Activated gamma-delta T cell treated with anti-CD3 and anti-CD28 coated beads, Interleukin-2, amount 50 U/mL, for 16 hours (primary cell): ENCODE data around the gene LAMC2.

Experiments used
- DNase-seq: peaks from one replicate; pipeline ENCODE4 v3.0.0-alpha.2; 2020; ENCODE audit warnings: low read depth

LAMC2 gene

DNA sequence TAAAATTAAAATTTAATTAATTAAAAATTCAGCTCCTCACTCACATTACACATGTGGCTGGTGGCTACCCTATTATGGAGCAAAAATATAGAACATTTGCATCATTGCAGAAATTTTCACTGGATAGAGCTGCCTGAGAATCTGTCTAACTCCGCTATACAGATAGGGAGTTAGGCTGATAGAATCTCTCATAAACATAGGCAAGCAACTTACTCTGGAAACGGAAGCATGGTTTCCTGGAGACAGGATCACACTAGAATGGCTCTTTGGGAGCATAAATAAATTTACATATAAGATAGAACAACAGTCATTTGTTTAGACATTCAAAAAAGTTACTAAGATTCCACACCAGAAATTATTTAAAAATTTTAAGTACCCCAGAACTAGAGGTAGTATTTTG is 12.2 kb upstream of the LAMC2 start:
- no peak for DNase-seq

DNA sequence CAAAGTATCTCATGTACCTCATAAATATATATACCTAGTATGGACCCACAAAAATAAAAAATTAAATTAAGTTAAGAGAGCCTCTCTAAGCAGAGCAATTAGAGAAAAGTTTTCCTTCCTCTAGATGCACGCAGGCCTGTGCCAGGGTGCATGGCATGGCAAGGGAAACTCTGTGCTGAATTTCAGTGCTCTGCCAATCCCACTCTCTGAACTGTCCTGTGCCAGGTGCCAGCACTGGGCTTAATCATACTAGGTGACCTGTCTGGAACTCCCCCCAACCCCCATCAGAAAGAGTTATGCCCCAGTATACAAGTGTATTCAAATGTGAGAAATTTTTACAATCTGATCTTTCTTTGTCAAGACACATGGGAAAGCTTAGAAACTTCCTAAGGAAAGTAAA is 10.4 kb upstream of the LAMC2 start:
- DNase-seq: no peak

DNA sequence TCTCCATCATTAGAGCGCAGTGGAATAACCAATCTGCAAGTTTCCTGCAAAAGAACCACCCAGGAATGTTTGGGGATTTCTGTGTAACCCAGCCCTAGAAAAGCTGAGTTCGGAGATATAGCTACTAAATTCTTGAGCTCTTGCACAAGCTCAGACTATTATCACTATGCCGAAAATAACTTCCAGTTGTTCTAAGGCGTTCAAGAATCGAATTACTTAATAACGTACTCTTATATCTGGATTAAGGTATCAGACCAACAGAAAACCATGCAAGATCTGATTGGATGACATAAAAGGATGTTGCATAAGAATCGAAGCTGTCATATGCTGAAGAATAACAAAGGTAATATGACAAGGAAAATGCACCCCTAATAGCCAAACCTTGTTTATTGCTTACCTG is 7.5 kb upstream of the LAMC2 start:
- no peak for DNase-seq

DNA sequence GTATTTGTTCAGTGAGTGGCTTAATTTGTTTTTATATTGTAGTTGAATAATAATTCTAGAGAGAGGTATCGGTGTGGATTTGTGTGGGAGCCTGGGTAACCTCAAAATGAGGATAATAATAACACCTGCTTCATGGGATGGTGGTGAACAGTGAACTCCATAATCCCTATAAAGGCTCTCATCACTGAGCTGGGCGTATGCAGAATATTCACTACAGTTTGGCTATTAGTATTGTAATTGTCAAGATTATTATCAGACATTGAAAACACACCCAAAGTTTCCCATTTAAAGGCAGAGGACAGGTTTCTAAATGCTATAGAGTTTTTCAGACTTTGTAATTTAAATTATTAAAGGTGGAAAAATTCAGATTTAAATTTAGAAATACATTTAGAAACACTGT is 7.0 kb upstream of the LAMC2 start:
- DNase-seq: no peak

DNA sequence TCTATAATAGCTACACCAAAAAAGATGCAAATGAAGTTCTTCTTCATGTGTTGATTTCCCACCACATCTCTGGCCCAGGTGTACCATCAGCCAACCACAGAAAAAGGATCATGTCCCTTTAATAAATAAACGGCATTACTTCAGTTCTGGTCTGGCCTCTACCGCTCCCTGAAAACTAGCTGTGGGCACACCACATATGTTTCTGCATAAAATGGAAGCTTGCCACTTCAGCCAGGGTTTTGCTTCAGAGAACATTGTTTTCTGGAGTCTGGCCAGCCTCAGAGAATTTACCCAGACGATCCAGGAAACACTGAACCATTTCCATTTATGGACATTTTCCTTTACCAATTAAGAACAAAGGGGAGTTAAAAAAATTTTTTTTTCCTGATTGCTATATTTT is 5.8 kb upstream of the LAMC2 start:
- no peak for DNase-seq

DNA sequence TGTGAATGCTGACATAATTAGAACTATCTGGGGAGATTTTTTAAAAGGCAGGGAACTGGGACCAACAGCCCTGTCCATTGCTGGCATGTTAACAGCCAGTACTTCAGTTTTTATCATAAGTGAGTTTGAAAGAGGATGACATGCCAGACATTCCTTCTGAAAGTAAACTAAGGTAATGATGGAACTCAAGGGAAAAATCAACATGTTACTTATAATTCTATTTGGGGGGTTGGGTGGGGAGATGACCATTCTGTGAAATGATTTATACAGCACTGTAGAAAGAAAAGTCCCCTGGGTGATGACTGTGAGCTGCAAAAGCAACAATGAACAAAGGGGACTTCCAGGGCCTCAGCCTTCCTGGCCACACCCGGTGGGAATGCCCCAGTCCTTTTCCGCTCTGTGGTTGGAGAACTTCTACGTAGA is 5.4 kb upstream of the LAMC2 start:
- no peak for DNase-seq

DNA sequence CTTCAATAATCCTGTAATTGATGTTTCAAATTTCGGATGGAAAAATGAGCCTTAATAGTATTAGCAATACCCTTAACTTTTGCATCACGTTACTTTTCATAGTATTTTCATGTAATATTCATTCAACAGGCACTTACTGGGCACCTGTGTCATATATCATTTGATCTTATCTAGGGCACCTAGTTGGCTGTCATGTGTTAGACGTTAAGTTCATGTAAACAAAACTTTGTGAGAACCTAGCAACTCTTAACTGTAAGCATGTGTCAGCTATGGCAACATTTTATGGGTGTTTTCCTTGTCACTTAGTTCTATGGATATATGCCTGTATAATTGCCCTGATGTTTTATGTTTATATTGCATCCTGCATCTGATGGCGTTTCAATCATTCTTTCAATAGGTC is 777 bp downstream of the LAMC2 start:
- DNase-seq: no peak

DNA sequence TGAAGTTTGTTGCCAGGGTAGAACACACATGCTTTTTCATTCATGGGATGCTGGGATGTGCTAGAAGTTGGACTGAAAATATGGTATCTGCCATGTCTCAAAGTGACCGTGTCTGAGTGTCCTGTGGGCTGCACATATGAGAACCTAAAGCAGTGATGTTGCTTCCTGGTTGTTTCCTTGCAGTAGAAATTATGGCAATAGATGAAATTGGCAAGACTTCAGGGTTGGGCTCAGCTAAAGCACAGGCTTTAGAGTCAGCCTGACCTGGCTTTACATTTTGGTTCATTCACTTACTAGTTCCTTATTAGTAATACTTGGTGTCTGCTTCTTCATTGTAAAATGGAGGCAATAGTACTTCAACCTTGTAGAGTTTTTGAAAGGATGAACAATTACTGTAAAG is 2.2 kb downstream of the LAMC2 start:
- DNase-seq: no peak

DNA sequence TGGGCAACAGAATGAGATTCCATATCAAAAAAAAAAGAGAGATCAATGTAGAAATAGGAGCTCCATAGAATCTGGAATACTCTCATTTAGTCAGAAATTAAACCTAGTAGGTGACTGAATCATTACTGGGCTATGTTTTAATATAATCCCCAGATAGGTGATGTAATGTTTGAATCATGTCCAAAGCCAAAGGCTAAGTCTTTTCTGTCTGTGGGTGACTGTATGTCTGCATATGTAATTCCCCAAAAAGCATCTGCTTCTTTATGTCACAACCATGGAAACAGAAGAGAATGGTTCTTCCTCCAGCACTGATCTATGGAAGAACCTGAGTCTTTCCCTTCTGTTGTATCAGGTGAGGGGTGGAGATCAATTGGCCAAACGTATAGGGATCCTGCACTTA is 5.8 kb downstream of the LAMC2 start:
- DNase-seq: no peak

DNA sequence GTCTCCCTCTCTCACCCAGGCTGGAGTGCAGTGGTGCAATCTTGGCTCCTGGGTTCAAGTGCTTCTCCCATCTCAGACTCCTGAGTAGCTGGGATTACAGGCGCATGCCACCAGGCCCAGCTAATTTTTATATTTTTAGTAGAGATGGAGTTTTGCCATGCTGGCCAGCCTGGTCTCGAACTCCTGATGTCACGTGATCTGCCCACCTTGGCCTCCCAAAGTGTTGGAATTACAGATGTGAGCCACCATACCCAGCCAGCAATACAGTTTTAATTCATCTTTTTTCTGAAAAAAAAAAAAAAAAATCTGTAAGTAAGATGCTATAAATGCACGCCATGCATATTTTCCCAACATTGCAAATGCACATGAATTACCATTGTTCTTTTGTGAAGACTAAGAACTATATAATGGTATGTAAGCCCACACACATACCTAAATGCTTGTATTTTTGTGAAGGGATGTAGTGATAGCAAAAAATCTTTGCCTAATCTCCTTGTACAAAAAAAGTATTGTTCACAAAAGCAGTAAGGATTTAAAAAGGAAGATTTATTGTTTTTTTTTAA is 8.0 kb downstream of the LAMC2 start:
- no peak for DNase-seq

DNA sequence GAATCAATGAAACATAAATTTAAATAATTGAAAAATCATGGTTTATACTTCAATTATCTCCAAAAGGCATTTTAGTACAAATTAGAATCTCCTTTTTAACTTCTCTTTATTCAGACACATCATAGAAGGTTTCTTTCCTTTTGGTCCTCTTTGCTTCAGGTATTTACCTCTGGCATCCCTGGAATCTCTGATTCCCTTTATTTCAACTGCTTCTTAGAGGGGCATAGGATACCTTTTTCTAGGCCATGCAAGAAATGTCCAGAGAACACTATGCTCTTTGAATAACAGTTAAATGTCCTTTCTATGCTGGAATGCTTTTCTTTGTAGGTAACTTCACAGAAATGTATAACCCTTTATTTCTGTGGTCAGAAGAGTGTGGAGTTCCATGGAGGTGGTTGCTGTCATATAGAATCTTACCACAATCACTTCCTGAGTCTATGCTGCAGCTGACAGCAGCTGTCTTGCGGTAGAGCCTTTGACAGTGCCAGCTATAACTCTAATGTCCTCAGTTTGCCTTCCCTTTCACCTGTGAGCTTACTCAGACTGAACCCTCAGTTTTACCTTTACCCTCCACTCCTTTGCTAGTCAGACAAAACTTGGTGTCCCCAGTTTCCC is 8.6 kb downstream of the LAMC2 start:
- DNase-seq: no peak

DNA sequence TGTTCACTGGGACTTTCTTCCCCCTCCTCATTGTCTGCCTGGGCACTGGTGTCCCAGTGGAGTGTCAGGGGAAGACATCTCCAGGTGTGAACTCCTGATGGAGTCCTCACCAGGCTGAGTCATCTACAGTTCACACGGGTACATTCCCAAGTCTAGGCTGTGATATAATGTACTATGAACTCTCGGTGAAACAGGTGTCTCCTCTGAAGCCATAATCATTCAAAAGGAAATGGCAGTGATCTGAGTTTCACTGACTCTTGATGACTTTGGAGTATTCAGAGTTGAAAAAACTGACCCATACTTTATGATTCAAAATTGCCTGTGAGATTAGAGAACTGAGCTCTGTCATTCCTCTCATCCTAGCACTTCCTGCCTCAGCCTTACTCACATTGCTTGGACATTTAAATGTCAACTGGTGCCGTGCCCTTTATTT is 9.1 kb downstream of the LAMC2 start:
- DNase-seq: no peak

DNA sequence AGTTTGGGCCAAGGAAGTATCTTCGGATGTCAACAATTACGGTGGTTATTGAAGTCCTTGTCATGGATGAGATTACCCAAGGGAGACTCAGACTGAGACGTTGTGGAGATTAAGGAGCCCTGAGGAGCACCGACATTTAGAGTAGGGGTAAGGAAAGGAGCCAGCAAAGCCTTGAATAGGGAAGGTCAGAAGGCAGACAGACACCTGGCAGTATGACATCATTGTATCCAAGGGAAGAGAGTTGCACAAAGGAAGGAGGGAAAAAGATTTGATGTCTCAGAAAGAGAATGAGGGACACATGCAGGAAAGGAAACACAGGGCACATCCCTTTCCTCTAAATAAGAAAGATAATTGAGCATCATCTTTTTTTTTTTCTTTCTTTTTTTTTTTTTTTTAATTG is 11.7 kb downstream of the LAMC2 start:
- no peak for DNase-seq

DNA sequence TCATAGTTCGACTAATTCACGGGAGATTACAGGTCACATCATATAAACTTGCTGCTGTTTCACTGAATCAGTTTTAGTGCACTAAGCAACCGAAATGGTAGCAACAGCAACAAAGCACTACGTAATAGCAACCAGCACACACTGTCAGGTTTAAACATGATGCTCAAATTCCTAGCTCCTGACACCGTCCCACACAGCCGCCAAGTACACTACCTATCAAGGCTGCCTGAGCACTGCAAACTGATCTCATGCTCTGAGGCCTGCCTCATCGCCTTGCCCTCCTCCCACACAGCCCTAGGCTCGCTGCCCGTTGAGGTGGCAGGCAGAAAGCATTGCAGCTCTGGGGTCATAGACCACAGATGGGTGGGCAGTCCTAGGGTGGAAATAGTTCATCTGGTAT is 12.4 kb downstream of the LAMC2 start:
- DNase-seq: no peak

DNA sequence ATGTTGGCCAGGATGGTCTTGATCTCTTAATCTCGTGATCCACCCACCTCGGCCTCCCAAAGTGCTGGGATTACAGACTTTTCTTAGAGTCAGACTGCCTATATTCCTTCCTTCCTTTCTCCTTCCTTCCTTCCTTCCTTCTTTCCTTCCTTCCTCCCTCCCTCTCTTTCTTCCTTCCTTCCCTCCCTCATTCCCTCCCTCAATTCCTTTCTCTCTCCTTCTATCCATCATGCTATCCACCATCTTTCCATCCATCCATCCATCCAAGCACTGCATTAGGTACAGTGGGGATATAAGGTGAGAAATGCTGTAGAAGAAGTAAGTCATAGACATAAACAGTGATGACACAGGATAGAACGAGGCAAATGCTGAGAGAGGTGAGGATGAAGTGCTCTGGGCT is 13.2 kb downstream of the LAMC2 start:
- no peak for DNase-seq

DNA sequence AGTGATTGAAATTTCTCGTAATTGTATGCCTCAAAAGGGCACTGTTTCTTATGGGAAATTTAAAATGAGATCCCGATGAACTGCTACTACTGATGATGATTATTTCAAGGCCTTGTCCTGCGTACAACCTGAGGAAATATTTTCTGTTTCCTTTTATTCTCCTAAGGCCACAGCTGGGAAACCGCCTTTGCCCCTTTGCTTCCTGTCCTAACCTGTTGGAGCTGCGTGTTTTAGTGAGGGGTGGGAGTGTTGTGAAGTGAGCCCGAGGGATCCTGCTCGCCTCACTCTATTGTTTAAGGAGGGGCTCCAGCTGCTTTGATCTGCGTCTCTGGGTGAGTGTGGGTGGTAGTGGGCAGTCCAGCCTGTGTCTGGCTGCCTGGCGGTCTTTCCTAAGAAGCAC is 14.4 kb downstream of the LAMC2 start:
- no peak for DNase-seq

DNA sequence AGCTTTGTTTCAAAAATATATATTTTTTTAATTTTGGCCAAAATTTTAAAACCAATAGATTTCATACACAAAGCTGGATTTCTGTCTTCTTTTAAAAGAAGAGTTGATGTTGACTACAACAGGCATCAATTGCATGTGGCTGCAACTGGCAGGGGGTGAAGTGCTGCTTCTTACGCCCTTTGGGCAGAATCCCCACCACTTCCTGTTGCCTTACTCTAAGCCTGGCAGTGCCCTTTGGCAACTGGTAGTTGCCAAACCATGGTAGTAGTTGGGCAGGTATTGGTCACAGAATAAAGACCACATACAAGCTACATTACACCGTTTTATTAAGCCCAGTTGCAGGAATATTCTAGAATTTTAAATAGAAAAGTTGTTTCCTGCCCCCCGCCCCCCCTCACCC is 17.0 kb downstream of the LAMC2 start:
- no peak for DNase-seq

DNA sequence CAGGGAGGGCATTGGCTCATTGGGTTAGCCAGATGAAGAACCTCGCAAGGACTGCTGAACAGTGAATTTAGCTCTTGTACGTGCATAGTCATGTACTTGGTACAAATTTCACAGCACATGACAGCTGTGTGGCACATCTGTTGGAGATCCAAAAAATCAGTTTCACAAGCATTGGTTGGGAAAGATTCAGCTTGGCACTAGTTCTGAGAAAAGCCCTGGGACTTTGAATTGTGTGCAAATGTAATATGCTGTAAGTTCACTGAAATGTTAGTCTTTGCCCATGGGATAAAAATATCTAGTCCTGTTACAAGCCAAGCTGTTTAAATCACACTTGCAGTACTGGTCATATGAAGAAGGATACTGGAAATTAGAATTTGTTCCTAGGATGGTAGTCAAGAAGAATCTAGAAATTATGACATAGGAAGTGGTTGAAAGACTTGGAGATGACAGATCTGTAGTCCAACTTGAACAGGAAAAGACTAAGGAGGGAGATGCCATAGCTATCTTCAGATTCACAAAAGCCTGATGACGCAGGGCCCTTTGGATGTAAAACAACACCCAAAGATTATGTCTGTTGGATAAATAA is 19.2 kb downstream of the LAMC2 start:
- DNase-seq: no peak

DNA sequence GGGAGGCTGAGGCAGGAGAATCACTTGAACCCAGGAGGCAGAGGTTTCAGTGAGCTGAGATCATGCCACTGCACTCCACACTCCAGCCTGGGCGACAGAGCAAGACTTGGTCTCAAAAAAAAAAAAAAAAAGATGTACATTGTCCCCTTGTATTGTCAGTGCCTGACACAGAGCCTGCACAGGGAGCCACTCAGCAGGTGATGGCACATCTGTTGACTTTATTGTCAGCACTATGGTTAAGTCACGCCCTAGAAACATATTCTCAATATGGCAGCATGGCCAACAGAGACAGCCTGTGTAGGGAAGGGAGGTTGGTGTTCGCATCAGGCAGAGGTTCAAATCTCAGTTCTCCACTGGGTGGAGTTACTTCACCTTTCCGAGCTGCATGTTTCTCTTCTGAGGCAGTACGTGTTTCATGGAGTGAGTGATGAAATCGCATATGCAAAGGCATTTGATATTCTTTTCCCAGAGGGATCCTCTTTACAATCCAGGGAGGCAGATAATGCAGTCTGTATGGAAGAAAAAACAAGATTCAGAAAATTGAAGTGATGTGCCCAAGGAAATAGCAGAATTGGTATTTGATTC is 20.6 kb downstream of the LAMC2 start:
- DNase-seq: no peak

DNA sequence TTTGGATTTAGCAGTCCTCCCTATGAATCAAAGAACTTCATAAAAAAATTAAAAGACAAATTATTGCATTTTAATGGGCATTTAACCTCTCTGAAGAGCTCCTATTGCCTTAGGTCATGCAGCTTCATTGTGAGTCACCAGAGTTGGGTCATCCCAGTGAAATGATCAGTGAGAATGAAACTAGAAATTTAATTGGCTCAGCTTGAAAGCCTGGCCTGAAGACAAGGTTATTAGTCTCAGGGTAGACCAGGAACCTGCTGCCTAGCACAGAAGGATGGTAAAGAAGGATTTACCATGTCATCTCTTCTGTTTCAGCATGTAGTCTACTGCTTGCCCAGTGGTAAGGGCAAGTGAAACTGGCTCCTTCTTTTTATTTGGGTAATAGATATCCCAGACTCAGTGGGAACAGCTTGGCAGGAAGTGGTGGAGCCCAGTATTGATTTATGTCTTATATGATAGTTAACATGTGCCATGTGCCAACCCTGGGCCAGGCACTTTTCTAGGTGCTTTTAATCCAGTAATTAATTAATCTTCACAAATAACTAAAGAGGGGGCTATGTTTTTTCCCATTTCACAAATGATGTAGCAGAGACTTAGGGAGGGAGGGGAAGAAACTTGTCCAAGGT is 23.6 kb downstream of the LAMC2 start:
- no peak for DNase-seq

DNA sequence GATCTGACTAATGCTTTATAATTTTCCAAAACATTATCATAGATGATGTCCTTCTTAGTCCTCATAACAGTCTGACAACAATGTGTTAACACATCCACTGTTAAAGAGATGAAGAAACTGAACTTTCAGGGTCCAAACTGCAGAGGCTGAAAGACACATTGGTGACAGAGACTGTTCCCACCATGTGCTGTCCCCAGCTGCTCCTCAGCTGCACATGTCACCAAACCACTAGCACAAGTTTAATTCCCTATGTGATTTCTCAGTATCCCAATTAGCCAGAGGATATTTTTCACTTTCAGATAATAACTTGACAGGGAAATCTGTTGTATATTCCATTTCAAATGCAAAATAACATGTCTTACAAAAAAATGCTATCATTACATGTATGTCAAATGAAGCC is 24.6 kb downstream of the LAMC2 start:
- DNase-seq: no peak

DNA sequence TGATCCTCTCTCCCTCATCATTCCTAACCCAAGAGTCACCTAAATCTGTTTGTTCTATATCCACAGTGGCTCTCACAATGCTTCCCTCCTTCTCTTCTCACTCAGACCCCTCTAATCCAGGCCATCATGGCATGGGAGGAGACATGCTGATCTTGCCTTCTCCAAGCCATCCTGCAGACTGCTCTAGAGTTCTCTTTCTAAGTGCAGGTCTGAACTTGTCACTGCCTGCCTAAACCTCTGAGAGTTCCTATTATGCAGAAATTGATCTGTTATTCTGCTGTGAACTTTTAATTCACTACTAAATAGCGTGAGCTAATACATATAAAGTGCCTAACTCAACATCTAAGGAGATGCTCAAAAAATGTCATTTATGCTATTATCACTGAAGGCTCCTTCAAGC is 26.8 kb downstream of the LAMC2 start:
- no peak for DNase-seq
